Endothelial cell of umbilical vein (primary cell): ENCODE results near the gene CPNE1. TPM values are rescaled to one million over a fixed set of nuclear protein-coding genes. Genes with fewer than 3 reads are reported as not detected.
A peak's percentile ranks its signal among the peaks of the same experiment; 100 is the strongest.

ENCODE experiments used
- BruUV-seq: library from RNA; stranded (reverse); fragments of 400-500 nt; replicated peaks from 2 replicates; lab custom pipeline; 2021; lab: Mats Ljungman, UMichigan
- CTCF ChIA-PET: fragments of 300-600, 350-600 bp; sonication (Branson Sonifier 250); formaldehyde crosslinking; loops from one replicate; lab custom pipeline; 2021; ENCODE audit warnings: antibody characterized with exemption, inconsistent platforms; lab: Charles Lee
- POLR2A ChIA-PET: fragments of 300-600, 350-600 bp; sonication (Branson Sonifier 250); formaldehyde crosslinking; loops from one replicate; lab custom pipeline; 2021; ENCODE audit warnings: antibody characterized with exemption, inconsistent platforms; lab: Charles Lee
- DNase-seq: peaks from one replicate; pipeline ENCODE4 v3.0.0-alpha.2; 2011; ENCODE audit warnings: low read depth, low spot score
- FAIRE-seq: peaks from 2 replicates; lab custom pipeline; 2011; peaks lifted over from hg19 to GRCh38; lab: Jason Lieb, UNC
- H2AFZ ChIP-seq: 2 replicates; pipeline ENCODE4 v1.6.0; 2012; ENCODE audit warnings: low read depth, low read length, control low read depth, inconsistent platforms
- H3K27ac ChIP-seq: 2 replicates; pipeline ENCODE4 v1.5.1; 2011; ENCODE audit warnings: low read depth, mild to moderate bottlenecking, control low read depth, low read length, moderate library complexity; ENCODE audit not compliant: insufficient read depth
- H3K27me3 ChIP-seq, 2 experiments: 2 replicates each; pipeline versions ENCODE4 v1.6.0 to v1.6.1; 2011; ENCODE audit warnings: low read length in 2 of 2, mixed read lengths in 1 of 2; ENCODE audit not compliant: control insufficient read depth in 2 of 2, insufficient read depth in 2 of 2
- H3K36me3 ChIP-seq, 2 experiments: 2 replicates in 1 of 2; 3 replicates in 1 of 2; pipeline ENCODE4 v1.5.1; 2011; ENCODE audit warnings: low read length in 2 of 2, mild to moderate bottlenecking in 1 of 2, moderate library complexity in 1 of 2; ENCODE audit not compliant: control insufficient read depth in 2 of 2, insufficient read depth in 2 of 2; ENCODE audit errors: extremely low read depth in 1 of 2
- H3K4me1 ChIP-seq: 3 replicates; pipeline ENCODE4 v1.5.1; 2011; ENCODE audit warnings: mild to moderate bottlenecking, low read length; ENCODE audit not compliant: control insufficient read depth, insufficient read depth; ENCODE audit errors: extremely low read depth
- H3K4me2 ChIP-seq: 2 replicates; pipeline ENCODE4 v1.6.1; 2011; ENCODE audit warnings: low read length, control low read depth, mixed read lengths; ENCODE audit not compliant: insufficient read depth
- H3K4me3 ChIP-seq, 3 experiments: fragments of 200-600 bp in 1 of 3; sonication (generic), shearing (Covaris generic) in 1 of 3; replicated peaks in 1 of 3; 2 replicates each; pipeline ENCODE4 v1.5.1; 2011 to 2016; ENCODE audit warnings: control low read depth in 3 of 3, low read length in 3 of 3, mild to moderate bottlenecking in 2 of 3, inconsistent platforms in 1 of 3, low read depth in 1 of 3, moderate library complexity in 1 of 3; ENCODE audit not compliant: insufficient read depth in 1 of 3
- H3K79me2 ChIP-seq: 2 replicates; pipeline ENCODE4 v1.6.0; 2012; ENCODE audit warnings: low read length, inconsistent platforms; ENCODE audit not compliant: control insufficient read depth, insufficient read depth
- H3K9ac ChIP-seq: replicated peaks from 2 replicates; pipeline ENCODE3; 2011; ENCODE audit warnings: low read length, control low read depth; ENCODE audit not compliant: insufficient read depth; ENCODE audit errors: extremely low read depth
- H3K9me1 ChIP-seq: replicated peaks from 3 replicates; pipeline ENCODE4 v1.6.0; 2011; ENCODE audit warnings: mild to moderate bottlenecking, low read length; ENCODE audit not compliant: control insufficient read depth, insufficient read depth; ENCODE audit errors: extremely low read depth
- H3K9me3 ChIP-seq: replicated peaks from 2 replicates; pipeline ENCODE4 v1.5.1; 2012; ENCODE audit warnings: low read length, inconsistent platforms; ENCODE audit not compliant: control insufficient read depth, insufficient read depth
- H4K20me1 ChIP-seq: replicated peaks from 2 replicates; pipeline ENCODE3; 2011; ENCODE audit warnings: mild to moderate bottlenecking, low read length; ENCODE audit not compliant: control insufficient read depth, insufficient read depth; ENCODE audit errors: extremely low read depth
- CTCF ChIP-seq, 2 donors: IDR thresholded peaks; 1 replicate in 1 of 2; 2 replicates in 1 of 2; pipeline ENCODE4 v1.5.1; 2011; ENCODE audit warnings: low read length in 2 of 2, mild to moderate bottlenecking in 2 of 2, moderate library complexity in 2 of 2, control low read depth in 1 of 2, inconsistent platforms in 1 of 2, low read depth in 1 of 2; ENCODE audit not compliant: insufficient read depth in 1 of 2; ENCODE audit errors: extremely low read depth in 1 of 2
- EZH2 ChIP-seq: IDR thresholded peaks from 2 replicates; pipeline ENCODE4 v1.6.1; 2012; ENCODE audit warnings: borderline replicate concordance, low read depth, mild to moderate bottlenecking, moderate library complexity, low read length, inconsistent platforms; ENCODE audit not compliant: severe bottlenecking
- FOS ChIP-seq: IDR thresholded peaks from 2 replicates; pipeline ENCODE4 v1.6.1; 2011; ENCODE audit warnings: mild to moderate bottlenecking, low read length, moderate library complexity, borderline replicate concordance; ENCODE audit not compliant: insufficient read depth
- GATA2 ChIP-seq: IDR thresholded peaks from 2 replicates; pipeline ENCODE4 v1.7.0; 2011; ENCODE audit warnings: low read depth, mild to moderate bottlenecking, moderate library complexity, mixed read lengths, low read length; ENCODE audit not compliant: insufficient read length, insufficient read depth
- JUN ChIP-seq: IDR thresholded peaks from 2 replicates; pipeline ENCODE4 v1.6.1; 2011; ENCODE audit warnings: borderline replicate concordance, low read depth; ENCODE audit not compliant: insufficient read length, insufficient read depth
- MYC ChIP-seq: IDR thresholded peaks from one replicate; pipeline ENCODE4 v1.6.1; 2011; ENCODE audit warnings: mild to moderate bottlenecking, low read depth, low read length
- POLR2A ChIP-seq: IDR thresholded peaks from 2 replicates; pipeline ENCODE4 v1.6.1; 2012; ENCODE audit warnings: low read depth, mild to moderate bottlenecking, control low read depth, low read length
- POLR2AphosphoS5 ChIP-seq: IDR thresholded peaks from 2 replicates; pipeline ENCODE4 v1.6.1; 2012; ENCODE audit warnings: low read depth, mild to moderate bottlenecking, control low read depth, low read length, moderate library complexity; ENCODE audit not compliant: insufficient read depth
- dilution Hi-C: fragments of 300-500 bp; cut with MboI; formaldehyde crosslinking; loops from one replicate; pipeline ENCODE4 v1.15.0; 2019; ENCODE audit warnings: low sequenced_read_pairs; ENCODE audit not compliant: extremely low pct_ligation_motif_present
- intact Hi-C: fragments of 100-400 bp; cut with micrococcal nuclease; formaldehyde crosslinking; loops from one replicate; pipeline ENCODE4 v1.10.0; 2022
- polyA plus RNA-seq, 4 experiments: library from polyadenylated mRNA; depleted of rRNA in 3 of 4; stranded (reverse) in 3 of 4; unstranded in 1 of 4; fragments of >200 nt; gene quantifications; 2 replicates each; pipeline versions ENCODE4 v1.2.1 to v1.2.3, GENCODE V29; 2011 to 2012; ENCODE audit warnings: missing spikeins in 1 of 4
- total RNA-seq: library from RNA; stranded (reverse); gene quantifications from 2 replicates; pipeline ENCODE4 v1.2.3, GENCODE V29; 2021
- TF ChIP-seq, protein P1 (sequence below): IDR thresholded peaks from 2 replicates; pipeline ENCODE4 v1.6.1; 2011; ENCODE audit not compliant: insufficient read depth, insufficient read length

Gene CPNE1
- total and polyA plus RNA-seq, 2 donors (not counting 3 experiments of a cell fraction or from before 2014, with no cell fraction given) = 244 to 316 TPM

DNA sequence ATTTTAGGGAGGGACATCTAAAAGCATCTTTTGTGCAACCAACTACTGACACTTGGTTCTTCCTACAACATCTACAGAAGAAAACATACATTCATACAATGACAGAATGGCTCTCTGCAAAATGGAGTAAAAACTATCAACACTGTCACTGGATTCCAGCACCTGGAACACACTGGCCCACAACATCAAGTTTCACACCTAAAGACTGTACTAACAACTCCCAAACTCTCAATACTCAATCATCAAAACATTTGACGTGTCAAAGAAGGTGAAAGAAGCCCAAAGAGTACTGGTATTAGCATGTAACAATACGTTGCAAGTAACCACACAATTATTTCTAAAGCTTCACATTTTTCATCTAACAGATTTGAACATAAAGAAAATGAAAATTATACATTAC, 2.1 kb downstream of the CPNE1 start:
- peak overlapping the region; percentile 77 for H3K4me2 ChIP-seq
- H3K9me3 ChIP-seq = no peaks in the 10 kb centered on the region
- H4K20me1 ChIP-seq = peaks cover 15% of the 10 kb centered on the region
- no peak for FAIRE-seq
- no peak overlapping the region for H3K27ac ChIP-seq
- intact Hi-C loops = loop anchor here (5.0 kb wide), 1 partner anchor 80 kb away; the partner anchor contains the start of gene RBM39
- H3K79me2 ChIP-seq = peaks cover 69% of the 10 kb centered on the region
- dilution Hi-C loops = no loop called here
- H3K4me3 ChIP-seq = peak overlapping the region in 2 of 3 experiments; percentile 12 to 81
- ChIA-PET POLR2A (no interaction called here), CTCF (interaction anchor here (2.1 kb wide), 1 partner anchor 44 kb away, joined by 8 read pairs; no protein-coding TSS in a partner anchor)
- peaks cover 0 to under 1% of the 10 kb centered on the region in 2 experiments for H3K36me3 ChIP-seq
- DNase-seq = peak; percentile 12
- H3K9ac ChIP-seq = peak overlapping the region; percentile 59
- no TSS peak for BruUV-seq
- H3K9me1 ChIP-seq = no peaks in the 10 kb centered on the region
- TF ChIP-seq POLR2AphosphoS5 = no peak
- no peak for TF ChIP-seq POLR2A
- TF ChIP-seq, protein P1, sequence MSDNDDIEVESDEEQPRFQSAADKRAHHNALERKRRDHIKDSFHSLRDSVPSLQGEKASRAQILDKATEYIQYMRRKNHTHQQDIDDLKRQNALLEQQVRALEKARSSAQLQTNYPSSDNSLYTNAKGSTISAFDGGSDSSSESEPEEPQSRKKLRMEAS = no peak
- TF ChIP-seq FOS = no peak
- TF ChIP-seq CTCF (IDR thresholded peaks at IDR 0.05; ENCODE audit: extremely low read depth in 1 of 2, insufficient read depth in 1 of 2, low read depth in 1 of 2, low read length in 2 of 2) = no peak
- TF ChIP-seq GATA2 = no peak
- no peak for TF ChIP-seq EZH2
- no peak for TF ChIP-seq JUN
- TF ChIP-seq MYC = no peak
- H3K27me3 ChIP-seq = no peaks in the 10 kb centered on the region
- no peak overlapping the region for H2AFZ ChIP-seq
- H3K4me1 ChIP-seq = peaks cover 19% of the 10 kb centered on the region
